HAP-1 (cell line): ENCODE data around the gene MBTPS2.
"Not testable (repeated sequence)": the region's sequence is repeated elsewhere in the genome, so short reads cannot be mapped to it uniquely, and the experiment has no call there.

Experiments used
- DNase-seq, 2 experiments: peaks; one replicate each; pipeline ENCODE4 v3.0.0-alpha.2; 2016 to 2020; ENCODE audit warnings: low spot score in 2 of 2
- H3K27me3 ChIP-seq: fragments of 250-450 bp; sonication (Bioruptor Pico); 2 replicates; pipeline ENCODE4 v1.5.1; 2020; ENCODE audit warnings: low read depth, mild to moderate bottlenecking, moderate library complexity
- H3K36me3 ChIP-seq: fragments of 250-450 bp; sonication (Bioruptor Pico); replicated peaks from 2 replicates; pipeline ENCODE4 v1.5.1; 2020; ENCODE audit warnings: mild to moderate bottlenecking
- H3K4me1 ChIP-seq: fragments of 250-450 bp; sonication (Bioruptor Pico); 2 replicates; pipeline ENCODE4 v1.5.1; 2020; ENCODE audit warnings: mild to moderate bottlenecking
- H3K4me3 ChIP-seq: fragments of 250-450 bp; sonication (Bioruptor Pico); 2 replicates; pipeline ENCODE4 v1.5.1; 2020; ENCODE audit warnings: mild to moderate bottlenecking, moderate library complexity
- H3K9me3 ChIP-seq: fragments of 250-450 bp; sonication (Bioruptor Pico); 2 replicates; pipeline ENCODE4 v1.5.1; 2020; ENCODE audit warnings: mild to moderate bottlenecking, moderate library complexity
- in situ Hi-C: fragments of 300-500 bp; cut with MboI; formaldehyde crosslinking; loops from 3 replicates; pipeline ENCODE4 v1.14.3; 2020; ENCODE audit warnings: low sequenced_read_pairs, inconsistent platforms, mixed read lengths

Gene MBTPS2

DNA sequence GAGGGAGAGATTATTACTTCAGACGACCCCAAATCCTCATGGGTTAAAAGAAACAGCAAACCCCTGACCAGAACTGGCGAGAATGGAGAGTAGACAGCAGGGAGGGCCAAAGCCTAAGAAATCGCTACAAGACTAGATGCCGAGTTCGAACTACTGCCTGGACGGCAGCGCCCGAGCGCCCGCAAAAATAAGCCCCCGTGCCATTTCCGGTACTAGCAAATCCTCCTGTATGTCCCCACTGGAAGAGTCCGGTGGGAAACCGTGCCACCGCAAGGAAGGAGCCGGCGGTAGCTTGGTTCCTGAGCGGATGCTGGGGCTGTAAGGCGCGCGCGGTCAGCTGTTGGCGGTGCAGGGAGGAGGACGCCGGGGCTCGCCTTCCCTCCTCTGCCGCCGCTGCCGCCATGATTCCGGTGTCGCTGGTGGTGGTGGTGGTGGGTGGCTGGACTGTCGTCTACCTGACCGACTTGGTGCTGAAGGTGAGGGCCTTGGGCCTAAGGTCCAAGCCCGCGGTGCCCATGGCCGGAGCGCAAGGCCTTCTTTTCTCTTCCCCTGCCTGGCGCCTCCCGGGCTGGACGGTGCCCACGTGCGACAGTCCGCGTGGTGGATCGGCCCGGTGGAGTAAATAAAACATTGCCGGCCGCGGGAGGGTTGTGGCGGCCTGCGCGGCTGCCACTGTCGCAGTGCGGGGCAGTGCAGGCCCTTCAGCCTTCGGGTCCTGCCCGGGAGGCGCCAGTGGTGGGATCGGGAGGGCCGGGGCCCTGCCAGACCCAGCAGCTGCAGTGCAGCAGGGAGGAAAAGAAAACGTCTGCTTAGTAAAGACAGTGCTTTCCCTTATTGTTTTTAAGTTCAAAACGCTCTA is at the start of gene MBTPS2:
Gene MBTPS2, plus strand, starts transcription at position 284 of the 859 bp plus-strand sequence. Its CDS starts 118 bp downstream, at position 402.
- H3K27me3 ChIP-seq = no peaks in the 10 kb centered on the region
- peaks cover 11% of the 10 kb centered on the region; the same call in 1 of the 2 replicates for H3K36me3 ChIP-seq
- peak within 1 kb of the TSS; percentile 91 for H3K4me3 ChIP-seq
- DNase-seq = peak; percentile 87 to 94
- in situ Hi-C loops = loop anchor here (5.0 to 10.0 kb wide), 2 partner anchors 105 to 133 kb away; partner anchors contain the start of gene SMS
- H3K4me1 ChIP-seq = peaks cover 15% of the 10 kb centered on the region
- H3K9me3 ChIP-seq = no peaks in the 10 kb centered on the region

DNA sequence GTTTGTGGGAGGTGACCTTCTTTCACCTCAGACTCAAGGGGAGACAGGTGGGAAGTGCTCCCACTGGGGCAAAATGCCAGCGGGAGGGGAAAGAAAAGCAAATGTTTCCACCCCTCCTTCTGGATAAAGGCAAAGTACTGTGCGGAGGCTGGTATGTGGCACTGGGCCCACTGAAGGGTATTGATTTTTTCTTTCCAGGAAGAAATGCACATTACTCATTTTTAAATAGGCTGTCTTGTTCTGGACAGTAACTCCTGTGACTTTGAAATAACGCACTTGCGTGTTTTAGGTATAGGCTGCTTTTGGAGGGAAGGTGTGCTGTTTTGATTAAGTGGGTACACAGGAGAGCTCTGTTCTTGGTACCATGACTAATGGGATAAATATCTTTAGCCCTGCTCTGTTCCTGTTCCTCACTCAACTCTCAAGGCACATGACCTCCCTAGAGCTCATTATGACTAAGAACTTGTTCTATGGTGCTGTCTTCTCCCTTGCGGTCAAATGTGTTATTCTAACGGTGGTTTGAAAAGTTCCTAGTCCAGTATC is 40.7 kb upstream of the MBTPS2 start:
- peaks cover 4% of the 10 kb centered on the region for H3K4me1 ChIP-seq
- H3K27me3 ChIP-seq = no peaks in the 10 kb centered on the region
- no peaks in the 10 kb centered on the region for H3K36me3 ChIP-seq
- no peak overlapping the region for H3K4me3 ChIP-seq
- in situ Hi-C loops = no loop called here
- DNase-seq = no peak
- no peaks in the 10 kb centered on the region for H3K9me3 ChIP-seq

DNA sequence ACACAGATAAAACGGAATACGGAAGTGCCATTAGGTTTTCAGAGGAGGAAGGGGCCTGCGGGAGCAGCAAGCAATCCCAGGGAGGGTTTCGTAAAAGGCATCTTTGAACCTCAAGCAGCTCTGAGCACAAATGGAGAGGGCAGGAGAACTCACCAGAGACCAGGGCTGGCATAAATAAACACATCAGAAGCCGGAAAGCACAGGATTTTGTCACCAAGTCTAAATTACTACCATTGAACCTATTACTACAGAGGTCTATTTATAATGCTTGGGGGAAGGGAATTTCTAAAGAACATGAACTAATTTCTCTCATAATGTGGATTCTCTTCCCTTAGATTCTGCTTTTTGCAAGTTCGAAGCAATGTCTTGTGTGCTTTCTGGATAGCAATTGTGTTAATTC is 39.6 kb upstream of the MBTPS2 start:
- in situ Hi-C loops = no loop called here
- Histone ChIP-seq H3K36me3 (no peaks in the 10 kb centered on the region), H3K4me3 (no peak overlapping the region), H3K27me3 (no peaks in the 10 kb centered on the region), H3K4me1 (peaks cover 4% of the 10 kb centered on the region), H3K9me3 (no peaks in the 10 kb centered on the region)
- DNase-seq = no peak

DNA sequence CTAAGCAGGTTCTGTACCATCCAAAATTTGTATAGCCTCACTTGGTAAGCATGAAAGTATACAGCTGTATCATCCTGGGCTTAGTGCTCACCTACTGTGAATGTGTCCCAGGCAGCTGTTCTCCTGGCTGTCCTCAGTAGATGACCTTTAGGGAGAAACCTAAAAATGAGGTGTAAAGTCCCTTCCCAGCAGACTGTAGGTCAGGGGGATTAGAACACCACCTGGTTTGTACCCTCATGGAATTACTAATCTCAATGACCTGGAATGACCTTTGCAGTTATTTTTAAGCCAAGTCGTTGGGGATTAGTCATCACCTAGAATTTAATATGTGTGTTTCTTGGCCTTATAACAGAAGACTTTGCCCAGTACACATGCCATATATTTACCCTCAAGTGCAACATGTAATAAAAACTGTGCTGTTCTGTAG is 39.1 kb upstream of the MBTPS2 start:
- in situ Hi-C loops = no loop called here
- H3K9me3 ChIP-seq = no peaks in the 10 kb centered on the region
- no peak overlapping the region for H3K4me3 ChIP-seq
- H3K27me3 ChIP-seq = no peaks in the 10 kb centered on the region
- no peak for DNase-seq
- peaks cover 4% of the 10 kb centered on the region for H3K4me1 ChIP-seq
- H3K36me3 ChIP-seq = no peaks in the 10 kb centered on the region

DNA sequence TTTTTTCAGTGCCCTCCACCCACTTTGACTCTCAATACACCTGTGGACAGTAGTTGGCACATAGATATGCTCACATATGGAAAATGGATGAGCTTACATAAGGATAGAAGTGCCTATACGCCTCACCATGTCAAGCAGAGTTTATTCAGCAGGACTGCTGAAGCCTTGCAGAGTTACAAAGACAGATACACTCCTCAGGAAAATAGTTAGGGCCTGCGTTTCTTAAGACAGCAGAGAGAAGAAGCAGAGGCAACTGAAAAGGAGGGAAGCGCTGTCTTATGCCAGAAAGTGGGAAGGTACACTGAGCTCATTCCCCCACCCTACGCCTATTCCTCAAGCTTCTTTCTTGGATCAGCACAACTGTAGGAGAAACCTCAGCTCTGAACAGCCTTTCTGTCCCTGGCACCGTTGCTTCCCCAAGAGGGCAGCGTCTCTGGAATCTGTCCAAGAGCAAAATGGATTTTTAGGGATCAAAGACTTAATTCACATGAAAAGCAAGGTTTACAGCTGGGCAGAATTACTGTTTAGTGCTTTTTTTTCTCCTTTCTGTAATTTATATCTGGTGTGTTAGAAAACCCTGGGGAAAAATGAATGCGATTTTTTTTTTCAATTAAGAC is 37.3 kb upstream of the MBTPS2 start:
- Histone ChIP-seq H3K36me3 (no peaks in the 10 kb centered on the region), H3K4me1 (peaks cover 9% of the 10 kb centered on the region; the same call in 1 of the 2 replicates), H3K27me3 (no peaks in the 10 kb centered on the region), H3K9me3 (no peaks in the 10 kb centered on the region), H3K4me3 (no peak overlapping the region)
- in situ Hi-C loops = no loop called here
- DNase-seq = no peak

DNA sequence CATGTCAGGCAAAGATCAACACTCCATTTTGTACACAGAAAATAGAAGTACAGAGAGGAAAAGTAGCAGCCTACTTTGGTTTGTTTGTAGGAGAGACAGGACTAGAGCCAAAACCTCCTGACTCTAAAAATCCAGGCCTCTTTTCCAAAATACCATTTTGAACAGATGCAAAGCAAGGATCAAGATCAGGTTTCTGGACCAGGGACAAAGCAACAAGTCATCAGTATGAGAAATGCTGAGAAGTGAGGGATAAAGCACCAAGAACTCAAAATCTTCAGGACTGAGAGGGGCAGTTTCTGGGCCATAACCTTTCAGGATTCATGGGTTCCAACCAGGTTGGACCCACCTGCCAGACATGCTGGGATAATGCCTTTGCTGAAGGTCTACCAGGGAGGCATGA is 36.6 kb upstream of the MBTPS2 start:
- no peaks in the 10 kb centered on the region for H3K27me3 ChIP-seq
- no peaks in the 10 kb centered on the region for H3K36me3 ChIP-seq
- DNase-seq = no peak
- H3K4me3 ChIP-seq = no peak overlapping the region
- H3K9me3 ChIP-seq = no peaks in the 10 kb centered on the region
- in situ Hi-C loops = no loop called here
- H3K4me1 ChIP-seq = peaks cover 9% of the 10 kb centered on the region; the same call in 1 of the 2 replicates

DNA sequence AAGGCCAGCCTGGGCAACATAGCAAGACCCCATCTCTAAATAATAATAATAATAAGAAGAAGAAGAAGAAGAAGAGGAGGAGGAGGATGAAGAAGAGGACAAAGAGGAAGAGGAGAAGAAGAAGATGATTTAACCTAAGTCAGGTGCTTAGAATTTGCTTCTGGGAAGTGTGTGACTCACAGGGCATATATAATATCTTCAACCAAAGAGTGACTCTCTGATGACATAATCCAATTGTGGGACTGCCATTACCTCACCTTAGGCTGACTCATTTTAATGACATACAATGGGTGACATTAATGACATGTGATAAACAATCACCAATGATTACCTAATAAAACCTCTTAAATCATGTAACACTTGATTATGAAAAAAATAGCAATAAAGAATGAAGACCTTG is 32.7 kb upstream of the MBTPS2 start:
- Histone ChIP-seq H3K27me3 (no peaks in the 10 kb centered on the region), H3K9me3 (no peaks in the 10 kb centered on the region; the same call in 1 of the 2 replicates), H3K36me3 (no peaks in the 10 kb centered on the region), H3K4me3 (no peak overlapping the region), H3K4me1 (peaks cover 9% of the 10 kb centered on the region; the same call in 1 of the 2 replicates)
- in situ Hi-C loops = no loop called here
- no peak for DNase-seq

DNA sequence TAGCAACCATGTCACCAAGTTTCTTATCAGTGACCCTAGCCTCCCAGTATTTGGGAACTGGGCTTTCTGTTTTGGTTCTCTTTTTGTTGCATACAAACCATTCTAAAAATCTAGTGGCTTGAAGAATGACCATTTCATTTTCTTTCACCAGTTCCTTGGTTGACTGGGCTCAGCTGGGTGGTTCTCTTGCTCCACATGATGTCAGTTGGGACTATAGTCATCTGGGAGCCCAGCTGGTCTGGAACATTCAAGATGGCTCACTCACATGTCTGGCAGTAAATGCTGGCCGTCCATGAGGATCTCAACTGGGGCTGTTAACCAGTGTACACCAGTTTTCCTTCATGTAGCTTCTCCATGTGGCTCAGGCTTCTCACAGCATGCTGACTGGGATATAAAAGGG is 27.6 kb upstream of the MBTPS2 start:
- Histone ChIP-seq H3K27me3 (no peaks in the 10 kb centered on the region), H3K9me3 (no peaks in the 10 kb centered on the region; the same call in 1 of the 2 replicates), H3K36me3 (no peaks in the 10 kb centered on the region), H3K4me3 (no peak overlapping the region), H3K4me1 (peaks cover 28% of the 10 kb centered on the region)
- no peak for DNase-seq
- in situ Hi-C loops = no loop called here

DNA sequence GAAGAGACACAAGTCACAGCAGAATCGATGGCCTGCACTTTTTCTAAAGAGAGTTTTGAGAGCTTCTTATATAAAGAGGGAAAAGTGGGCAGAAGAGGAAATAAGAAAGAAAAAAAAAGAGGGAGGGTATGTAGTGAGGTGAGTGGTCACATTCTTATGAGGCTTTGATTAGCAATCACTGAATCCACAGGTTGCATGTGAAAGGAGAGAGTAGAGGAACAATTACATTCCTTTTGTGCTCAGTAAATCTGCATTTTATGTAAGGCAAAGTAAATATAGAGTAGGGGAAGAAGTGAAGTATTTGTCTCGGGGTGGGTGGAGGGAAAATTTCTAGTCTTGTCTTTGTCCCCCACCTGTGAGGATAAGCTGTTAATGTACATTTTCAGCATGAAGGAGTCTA is 26.8 kb upstream of the MBTPS2 start:
- no peaks in the 10 kb centered on the region for H3K27me3 ChIP-seq
- in situ Hi-C loops = no loop called here
- peaks cover 28% of the 10 kb centered on the region for H3K4me1 ChIP-seq
- H3K36me3 ChIP-seq = no peaks in the 10 kb centered on the region
- peak in 1 of 2 experiments; percentile 92 for DNase-seq
- no peaks in the 10 kb centered on the region; the same call in 1 of the 2 replicates for H3K9me3 ChIP-seq
- H3K4me3 ChIP-seq = no peak overlapping the region

DNA sequence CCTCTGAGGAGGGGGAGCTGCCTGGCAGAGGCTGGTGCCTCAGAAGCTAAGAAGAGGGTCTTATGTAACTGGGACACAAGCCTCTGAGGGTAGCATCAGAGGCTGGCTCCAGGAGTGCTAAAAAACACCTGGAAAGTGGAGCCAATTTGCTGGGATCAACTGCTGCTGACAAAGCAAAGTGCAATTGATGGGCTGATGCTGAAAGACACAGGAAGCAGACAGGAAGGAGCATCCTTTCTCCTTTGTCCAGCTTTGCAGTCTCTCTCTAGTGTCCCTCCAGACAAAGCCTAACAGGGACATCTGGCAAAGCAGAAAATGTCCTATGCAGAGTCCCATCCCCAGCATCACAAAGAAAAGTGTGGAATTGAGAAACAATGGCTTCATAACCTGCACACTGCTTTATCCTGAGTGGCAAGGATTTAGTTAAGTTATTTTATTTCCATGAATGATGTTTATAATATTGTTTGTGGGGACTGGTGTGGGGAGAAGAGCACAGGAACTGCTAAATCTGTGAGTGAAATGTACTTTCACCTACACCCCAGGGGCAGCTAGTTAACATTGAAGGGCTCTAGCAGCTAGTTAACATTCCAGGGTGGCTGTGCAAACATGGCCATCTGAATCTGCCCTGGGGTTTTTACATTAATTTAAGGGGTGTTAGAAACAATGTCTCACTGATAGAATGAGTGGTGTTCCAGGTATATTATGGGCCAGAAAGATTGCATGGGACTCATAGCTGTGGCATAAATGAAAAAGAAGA is 25.6 kb upstream of the MBTPS2 start:
- no peaks in the 10 kb centered on the region for H3K27me3 ChIP-seq
- H3K36me3 ChIP-seq = no peaks in the 10 kb centered on the region
- H3K9me3 ChIP-seq = no peaks in the 10 kb centered on the region; the same call in 1 of the 2 replicates
- DNase-seq = no peak
- in situ Hi-C loops = no loop called here
- no peak overlapping the region for H3K4me3 ChIP-seq
- peaks cover 28% of the 10 kb centered on the region for H3K4me1 ChIP-seq

DNA sequence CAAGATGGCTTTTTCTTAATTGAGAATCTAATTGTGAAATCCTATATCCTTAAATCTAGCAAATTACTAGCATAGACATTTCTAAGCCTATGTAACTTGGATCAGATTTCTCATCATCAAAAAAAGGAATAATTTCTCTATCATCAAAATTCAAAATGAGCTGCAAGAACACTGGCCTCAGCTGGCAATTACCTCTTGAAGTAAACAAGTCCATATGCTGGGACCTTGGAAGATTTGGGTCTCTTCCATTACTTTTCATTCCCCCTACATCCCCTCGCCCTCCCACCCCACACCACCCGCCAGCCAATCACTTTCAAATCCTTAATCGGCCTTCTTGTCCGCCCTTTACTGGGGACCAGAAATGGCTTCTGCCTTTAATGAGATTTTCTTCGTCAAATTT is 23.3 kb upstream of the MBTPS2 start:
- in situ Hi-C loops = no loop called here
- Histone ChIP-seq H3K27me3 (no peaks in the 10 kb centered on the region), H3K4me1 (peaks cover 28% of the 10 kb centered on the region), H3K36me3 (no peaks in the 10 kb centered on the region), H3K9me3 (no peaks in the 10 kb centered on the region; the same call in 1 of the 2 replicates), H3K4me3 (no peak overlapping the region)
- DNase-seq = no peak

DNA sequence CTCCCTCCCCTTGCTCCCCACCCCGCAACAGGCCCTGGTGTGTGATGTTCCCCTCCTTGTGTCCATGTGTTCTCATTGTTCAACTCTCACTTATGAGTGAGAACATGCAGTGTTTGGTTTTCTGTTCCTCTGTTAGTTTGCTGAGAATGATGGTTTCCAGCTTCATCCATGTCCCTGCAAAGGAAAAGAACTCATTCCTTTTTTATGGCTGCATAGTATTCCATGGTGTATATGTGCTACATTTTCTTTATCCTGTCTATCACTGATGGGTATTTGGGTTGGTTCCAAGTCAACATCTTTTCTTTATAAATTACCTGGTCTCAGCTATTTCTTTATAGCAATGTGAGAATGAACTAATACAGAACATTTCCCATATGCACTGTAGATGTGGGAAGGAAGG is 19.2 kb upstream of the MBTPS2 start:
- H3K9me3 ChIP-seq, DNase-seq, H3K27me3 ChIP-seq, H3K4me3 ChIP-seq, in situ Hi-C loops, H3K4me1 ChIP-seq, H3K36me3 ChIP-seq: not testable (repeated sequence)

DNA sequence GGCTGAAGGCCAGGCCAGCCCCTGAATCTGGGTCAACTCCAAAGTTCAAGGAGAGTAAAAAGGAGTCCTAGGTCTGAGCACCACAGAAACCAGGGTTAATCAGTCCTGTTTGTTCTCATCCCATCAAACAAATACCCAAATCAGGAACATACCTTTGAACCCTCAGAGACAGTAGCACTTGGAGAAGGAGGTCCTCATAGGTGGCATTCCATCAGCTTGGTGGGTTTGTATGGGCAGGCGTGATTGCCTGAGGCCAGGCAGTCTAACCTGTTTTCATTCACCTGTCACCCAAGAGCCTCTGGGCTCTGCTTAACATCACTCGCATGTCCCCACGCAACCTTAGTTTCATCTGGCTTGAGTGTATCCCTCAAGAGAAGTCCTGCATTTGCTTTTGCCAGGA is 17.5 kb upstream of the MBTPS2 start:
- H3K4me3 ChIP-seq = no peak overlapping the region
- DNase-seq = no peak
- in situ Hi-C loops = no loop called here

More for the DNA sequence above, 17.5 kb upstream of the MBTPS2 start:
- Histone ChIP-seq H3K9me3 (no peaks in the 10 kb centered on the region), H3K27me3 (no peaks in the 10 kb centered on the region), H3K4me1 (no peaks in the 10 kb centered on the region; the same call in none of the 2 replicates), H3K36me3 (no peaks in the 10 kb centered on the region)
